Muscle layer of duodenum (tissue), 2 donors: ENCODE measurements around the gene JUP.

ENCODE experiments used
- H3K27ac ChIP-seq: one replicate; pipeline ENCODE4 v1.7.0; 2013; ENCODE audit warnings: mild to moderate bottlenecking, low read length
- H3K27me3 ChIP-seq: one replicate; pipeline ENCODE4 v1.7.0; 2013; ENCODE audit warnings: low read depth, mild to moderate bottlenecking, control low read depth, low read length
- H3K36me3 ChIP-seq, 2 donors: one replicate each; pipeline ENCODE4 v1.7.0; 2013; ENCODE audit warnings: low read length in 2 of 2, control low read depth in 1 of 2, mild to moderate bottlenecking in 1 of 2; ENCODE audit not compliant: insufficient read depth in 2 of 2, control insufficient read depth in 1 of 2
- H3K4me1 ChIP-seq, 2 donors: one replicate each; pipeline ENCODE4 v1.7.0; 2013; ENCODE audit warnings: low read length in 2 of 2, mild to moderate bottlenecking in 2 of 2, control low read depth in 1 of 2, moderate library complexity in 1 of 2; ENCODE audit not compliant: insufficient read depth in 2 of 2, control insufficient read depth in 1 of 2
- H3K4me3 ChIP-seq, 2 donors: one replicate each; pipeline ENCODE4 v1.7.0; 2013; ENCODE audit warnings: low read length in 2 of 2, low read depth in 1 of 2, mild to moderate bottlenecking in 1 of 2
- H3K9me3 ChIP-seq, 2 donors: one replicate each; pipeline ENCODE4 v1.7.0; 2013; ENCODE audit warnings: low read length in 2 of 2, control low read depth in 1 of 2, mild to moderate bottlenecking in 1 of 2; ENCODE audit not compliant: control insufficient read depth in 1 of 2
- donor health status: healthy.

JUP gene

DNA sequence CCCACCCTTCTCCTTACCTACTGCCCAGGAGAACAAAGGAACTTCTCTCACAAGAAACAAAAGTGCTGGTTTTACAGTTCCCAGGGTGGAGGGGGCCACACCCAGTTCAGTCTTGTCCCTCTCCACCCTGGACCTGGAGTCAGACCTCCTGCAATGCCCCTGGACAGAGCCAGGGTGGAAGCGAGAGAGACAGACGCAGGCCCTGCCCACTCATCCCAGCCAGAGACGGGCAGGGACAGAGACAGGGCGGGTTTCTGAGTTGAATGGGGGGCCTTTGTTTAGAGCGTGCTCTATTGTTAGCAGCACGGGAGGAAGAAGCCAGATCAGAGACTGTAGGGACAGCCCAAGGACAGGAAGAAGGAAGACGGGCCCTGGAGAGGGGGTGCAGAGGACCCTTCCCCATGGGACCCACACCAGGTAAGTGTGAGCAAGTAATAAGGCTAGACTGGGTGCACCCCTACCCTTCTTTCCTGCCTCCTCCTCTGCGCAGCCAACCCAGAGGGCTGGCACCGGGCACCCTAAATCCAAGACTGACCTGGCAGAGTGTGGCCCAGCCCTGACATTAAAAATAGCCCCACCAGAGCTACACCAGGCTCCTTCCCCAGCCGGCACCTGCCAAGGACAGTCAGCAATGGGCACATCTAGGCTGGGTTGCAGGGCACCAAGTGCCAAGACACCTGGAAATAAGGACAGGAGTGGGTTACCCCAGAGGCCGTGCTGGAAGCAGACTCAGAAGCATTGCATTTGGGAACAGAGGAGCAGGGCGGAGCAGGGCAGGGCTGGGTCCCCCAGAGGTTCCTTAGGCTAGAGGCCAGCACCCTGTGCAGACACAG lies 10.9 kb downstream of the JUP start:
- H3K36me3 ChIP-seq: peaks cover 6 to 9% of the 10 kb centered on the region in 2 donors
- no peak overlapping the region for H3K4me3 ChIP-seq
- H3K27ac ChIP-seq: peak overlapping the region; percentile 61
- no peaks in the 10 kb centered on the region for H3K9me3 ChIP-seq
- H3K4me1 ChIP-seq: peaks cover 12 to 50% of the 10 kb centered on the region in 2 donors
- no peaks in the 10 kb centered on the region for H3K27me3 ChIP-seq

DNA sequence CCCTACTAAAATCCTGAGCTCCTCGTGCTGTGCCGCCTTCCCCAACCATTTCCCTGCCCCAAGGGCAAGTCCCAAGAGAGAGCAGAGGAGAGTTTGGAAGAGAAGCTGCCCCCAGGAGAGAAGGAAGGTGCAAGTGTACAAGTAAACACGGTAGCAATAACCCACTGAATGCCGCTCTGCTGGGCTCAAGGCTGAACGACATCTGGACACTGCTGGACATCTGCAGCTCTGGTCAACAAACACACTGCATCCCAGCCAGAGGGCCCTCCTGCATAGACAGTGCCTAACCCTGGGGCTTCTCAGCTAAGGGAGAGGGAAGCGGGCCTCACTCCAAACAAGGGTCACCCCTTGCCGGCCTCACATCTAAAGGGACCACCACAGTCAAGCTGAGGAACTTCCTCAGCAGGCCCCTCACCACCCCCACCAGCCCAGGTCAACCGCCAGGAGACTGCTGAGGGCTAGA lies 12.7 kb downstream of the JUP start:
- Histone ChIP-seq H3K9me3 (no peaks in the 10 kb centered on the region), H3K4me3 (no peak overlapping the region), H3K27me3 (no peaks in the 10 kb centered on the region), H3K36me3 (peaks cover 15 to 23% of the 10 kb centered on the region in 2 donors), H3K4me1 (peaks cover 12 to 45% of the 10 kb centered on the region in 2 donors), H3K27ac (peak overlapping the region; percentile 51)

DNA sequence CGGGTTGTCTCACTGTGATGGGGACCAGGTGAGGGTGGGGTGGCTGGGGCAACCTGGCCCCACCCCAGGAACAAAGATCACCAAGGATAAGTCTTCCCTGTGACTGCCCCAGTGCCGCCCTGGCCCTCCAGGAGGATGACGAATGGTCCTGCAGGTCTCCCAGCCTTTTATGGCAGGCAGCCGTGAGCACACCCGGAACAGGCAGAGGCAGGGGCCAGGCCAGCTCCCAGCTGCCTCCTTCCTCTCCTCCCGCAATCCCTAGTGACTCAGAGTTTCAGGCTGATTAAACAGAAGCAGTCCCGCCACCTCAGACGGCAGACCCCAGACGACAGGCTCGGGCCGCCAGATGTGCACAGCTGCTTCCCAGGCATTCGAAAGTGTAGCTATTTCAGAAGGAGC lies 13.3 kb downstream of the JUP start:
- H3K27me3 ChIP-seq: no peaks in the 10 kb centered on the region
- peaks cover 19 to 25% of the 10 kb centered on the region in 2 donors for H3K36me3 ChIP-seq
- H3K4me1 ChIP-seq: peaks cover 12 to 44% of the 10 kb centered on the region in 2 donors
- no peaks in the 10 kb centered on the region for H3K9me3 ChIP-seq
- no peak overlapping the region for H3K4me3 ChIP-seq
- H3K27ac ChIP-seq: peak overlapping the region; percentile 85

DNA sequence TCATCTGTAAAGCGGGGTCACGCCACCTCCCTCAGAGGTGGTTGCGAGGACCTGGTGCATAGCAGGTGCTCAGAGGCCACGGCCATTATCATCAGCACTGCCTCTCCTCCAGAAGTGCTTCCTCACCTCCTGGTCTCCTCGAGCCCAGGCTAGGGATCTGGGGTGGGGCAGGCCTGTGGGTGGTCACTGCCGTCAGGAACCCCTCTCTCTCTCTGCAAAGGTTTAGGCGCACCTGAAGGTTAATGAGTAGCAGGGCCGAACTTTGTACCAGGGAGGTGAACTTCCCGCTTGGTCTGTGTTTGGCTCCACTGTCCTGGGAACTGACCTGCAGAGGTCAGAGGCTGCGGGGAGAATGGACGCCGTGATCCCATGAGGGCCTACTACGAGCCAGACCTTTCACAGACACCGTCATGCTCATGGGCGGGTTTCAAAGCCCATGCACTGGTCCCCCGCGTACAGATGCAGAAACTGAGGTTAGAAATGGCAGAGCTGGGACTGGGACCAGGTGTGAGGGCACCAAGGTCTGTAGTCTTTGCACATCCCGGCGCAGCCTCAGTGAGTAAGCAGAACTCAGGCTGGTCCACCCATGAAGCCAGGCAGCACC lies 13.8 kb downstream of the JUP start:
- H3K27ac ChIP-seq: peak overlapping the region; percentile 85
- no peaks in the 10 kb centered on the region for H3K9me3 ChIP-seq
- no peak overlapping the region for H3K4me3 ChIP-seq
- no peaks in the 10 kb centered on the region for H3K27me3 ChIP-seq
- H3K4me1 ChIP-seq: peaks cover 12 to 41% of the 10 kb centered on the region in 2 donors
- peaks cover 20 to 29% of the 10 kb centered on the region in 2 donors for H3K36me3 ChIP-seq

DNA sequence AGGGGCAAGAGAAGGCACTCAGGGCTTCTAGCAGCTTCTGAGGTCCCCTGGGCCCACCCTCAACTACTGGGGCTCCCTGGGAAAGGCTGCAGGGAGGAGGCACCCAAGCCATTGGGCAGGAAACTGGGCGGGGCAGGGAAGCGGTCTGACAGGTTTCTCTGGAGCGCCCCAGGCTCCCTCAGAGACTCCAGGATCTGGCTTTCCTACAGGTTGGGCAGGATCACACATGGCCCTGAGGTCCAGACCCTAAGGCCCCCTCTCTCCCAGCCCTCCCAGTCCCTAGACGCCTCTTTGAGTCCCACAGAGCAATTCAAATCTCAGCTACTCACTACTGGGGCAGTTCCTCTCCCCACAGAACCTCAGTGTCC lies 14.3 kb downstream of the JUP start:
- Histone ChIP-seq H3K27me3 (no peaks in the 10 kb centered on the region), H3K9me3 (no peaks in the 10 kb centered on the region), H3K4me3 (no peak overlapping the region), H3K27ac (peak overlapping the region; percentile 85), H3K4me1 (peaks cover 12 to 36% of the 10 kb centered on the region in 2 donors), H3K36me3 (peaks cover 23 to 33% of the 10 kb centered on the region in 2 donors)

DNA sequence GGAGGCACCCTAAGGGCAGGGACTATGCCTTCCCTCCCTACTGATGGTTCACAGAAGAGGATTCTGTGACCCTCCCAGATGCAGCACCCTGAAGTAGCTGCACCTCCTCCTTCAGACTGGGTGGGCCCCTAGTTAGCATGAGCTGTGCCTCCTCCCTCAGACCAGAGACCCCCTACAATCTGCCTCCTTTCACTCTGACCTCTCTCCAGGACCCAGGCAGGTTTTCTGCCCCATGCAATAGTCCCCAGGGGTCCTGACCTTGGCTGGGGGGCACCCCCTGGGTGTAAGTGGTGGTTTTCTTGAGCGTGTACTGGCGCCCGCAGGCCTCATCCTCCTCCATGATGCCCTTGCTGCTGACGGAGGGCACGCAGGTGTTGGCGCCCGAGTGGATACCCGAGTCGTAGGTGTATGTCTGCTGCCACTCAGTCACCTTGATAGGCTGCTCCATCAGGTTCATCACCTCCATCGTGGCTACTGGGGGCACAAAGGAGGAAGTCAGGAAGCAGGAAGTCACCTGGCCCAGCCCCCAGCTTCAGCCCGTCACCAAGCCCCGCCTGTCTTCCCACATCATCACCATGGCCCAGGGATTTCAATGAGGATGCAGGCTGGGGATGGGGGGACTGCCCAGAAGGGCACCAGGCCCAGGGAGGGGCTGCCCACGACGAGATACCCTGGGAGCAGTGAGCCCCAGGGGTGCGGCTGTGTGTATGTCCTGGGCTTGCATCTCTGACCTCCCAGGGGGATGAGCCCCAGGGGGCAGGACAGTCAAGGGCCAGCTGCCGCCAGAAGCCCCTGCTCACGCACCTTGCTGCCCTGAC lies 14.9 kb downstream of the JUP start:
- H3K4me1 ChIP-seq: peaks cover 12 to 31% of the 10 kb centered on the region in 2 donors
- H3K27ac ChIP-seq: peak overlapping the region; percentile 85
- H3K36me3 ChIP-seq: peaks cover 23 to 38% of the 10 kb centered on the region in 2 donors
- no peaks in the 10 kb centered on the region for H3K9me3 ChIP-seq
- H3K4me3 ChIP-seq: no peak overlapping the region
- no peaks in the 10 kb centered on the region for H3K27me3 ChIP-seq

DNA sequence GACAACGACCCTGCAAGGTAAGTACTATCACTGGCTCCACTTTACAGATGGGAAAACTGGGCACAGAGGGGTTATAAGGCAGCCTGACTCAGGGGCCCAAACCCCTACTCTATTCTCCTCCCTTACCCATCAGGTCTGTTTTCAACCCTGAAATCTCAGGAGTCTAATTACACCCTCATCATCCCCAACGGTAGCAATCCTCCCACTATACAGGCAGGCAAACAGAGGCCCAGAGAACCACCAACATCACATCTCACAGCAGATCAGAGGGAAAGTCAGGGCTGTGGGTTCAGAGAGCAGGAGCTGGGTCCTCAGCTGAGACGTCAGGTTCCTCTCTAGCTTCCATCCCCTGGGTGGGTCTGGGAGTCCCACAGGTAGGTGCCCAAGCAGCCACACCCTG lies 16.5 kb downstream of the JUP start:
- Histone ChIP-seq H3K36me3 (peaks cover 29 to 50% of the 10 kb centered on the region in 2 donors), H3K27ac (no peak overlapping the region), H3K9me3 (no peaks in the 10 kb centered on the region), H3K4me1 (peaks cover 12 to 16% of the 10 kb centered on the region in 2 donors), H3K4me3 (no peak overlapping the region), H3K27me3 (no peaks in the 10 kb centered on the region)

DNA sequence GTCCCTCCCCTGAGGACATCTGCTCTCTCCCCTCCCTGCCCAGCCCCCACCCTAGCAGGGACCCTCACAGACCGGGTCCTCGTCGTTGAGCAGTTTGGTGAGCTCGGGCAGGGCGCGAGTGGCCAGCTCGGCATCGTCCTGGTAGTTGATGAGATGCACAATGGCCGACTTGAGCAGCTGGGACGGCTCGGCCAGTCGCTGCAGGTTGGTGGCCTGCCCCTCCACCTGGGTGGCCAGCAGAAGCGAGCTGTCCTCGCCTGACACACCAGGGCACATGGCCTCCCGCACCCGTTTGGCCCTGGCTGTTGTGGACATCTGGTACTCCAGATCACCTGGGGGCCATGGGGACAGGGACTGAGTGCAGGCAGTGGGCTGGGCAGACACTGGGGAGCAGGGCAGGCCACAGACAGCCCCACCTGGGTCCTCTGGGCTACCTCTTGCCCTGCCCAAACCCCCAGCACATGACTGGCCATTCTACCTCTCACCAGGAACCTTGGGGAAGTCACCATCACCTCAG lies 17.1 kb downstream of the JUP start:
- H3K36me3 ChIP-seq: peaks cover 35 to 56% of the 10 kb centered on the region in 2 donors

DNA sequence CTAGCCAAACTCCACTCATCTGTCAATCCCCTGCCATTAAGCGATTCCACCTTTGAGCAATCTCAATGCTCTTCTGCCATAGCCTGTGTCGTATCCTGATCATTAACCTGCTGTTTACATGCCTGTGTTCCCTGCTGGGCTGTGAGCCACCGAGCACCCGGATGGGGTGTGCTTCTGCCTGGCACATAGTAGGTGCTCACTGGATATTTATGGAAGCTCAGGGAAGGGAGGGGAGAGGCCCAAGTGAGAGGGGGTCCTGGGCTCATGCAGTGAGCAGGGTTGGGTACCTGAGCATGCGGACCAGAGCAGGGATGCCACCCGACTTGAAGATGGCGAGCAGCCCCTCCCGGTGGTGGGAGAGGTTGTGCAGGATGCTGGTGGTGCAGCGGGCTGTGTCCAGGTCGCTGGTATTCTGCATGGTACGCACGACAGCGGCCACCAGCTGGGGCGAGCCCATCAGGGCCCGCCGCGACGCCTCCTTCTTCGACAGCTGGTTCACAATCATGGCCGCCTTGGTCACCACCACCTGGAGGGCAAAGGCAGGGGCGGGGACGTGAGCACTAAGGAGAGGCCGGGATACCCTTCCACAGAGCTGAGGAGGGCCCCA lies 17.7 kb downstream of the JUP start:
- no peak overlapping the region for H3K4me3 ChIP-seq
- H3K27ac ChIP-seq: no peak overlapping the region
- H3K27me3 ChIP-seq: no peaks in the 10 kb centered on the region
- no peaks in the 10 kb centered on the region for H3K9me3 ChIP-seq
- H3K4me1 ChIP-seq: peaks cover 10 to 16% of the 10 kb centered on the region in 2 donors
- peaks cover 38 to 59% of the 10 kb centered on the region in 2 donors for H3K36me3 ChIP-seq

More for the DNA sequence above, 17.1 kb downstream of the JUP start:
- no peaks in the 10 kb centered on the region for H3K9me3 ChIP-seq
- H3K4me3 ChIP-seq: no peak overlapping the region
- H3K27ac ChIP-seq: no peak overlapping the region
- H3K27me3 ChIP-seq: no peaks in the 10 kb centered on the region
- peaks cover 12 to 16% of the 10 kb centered on the region in 2 donors for H3K4me1 ChIP-seq

DNA sequence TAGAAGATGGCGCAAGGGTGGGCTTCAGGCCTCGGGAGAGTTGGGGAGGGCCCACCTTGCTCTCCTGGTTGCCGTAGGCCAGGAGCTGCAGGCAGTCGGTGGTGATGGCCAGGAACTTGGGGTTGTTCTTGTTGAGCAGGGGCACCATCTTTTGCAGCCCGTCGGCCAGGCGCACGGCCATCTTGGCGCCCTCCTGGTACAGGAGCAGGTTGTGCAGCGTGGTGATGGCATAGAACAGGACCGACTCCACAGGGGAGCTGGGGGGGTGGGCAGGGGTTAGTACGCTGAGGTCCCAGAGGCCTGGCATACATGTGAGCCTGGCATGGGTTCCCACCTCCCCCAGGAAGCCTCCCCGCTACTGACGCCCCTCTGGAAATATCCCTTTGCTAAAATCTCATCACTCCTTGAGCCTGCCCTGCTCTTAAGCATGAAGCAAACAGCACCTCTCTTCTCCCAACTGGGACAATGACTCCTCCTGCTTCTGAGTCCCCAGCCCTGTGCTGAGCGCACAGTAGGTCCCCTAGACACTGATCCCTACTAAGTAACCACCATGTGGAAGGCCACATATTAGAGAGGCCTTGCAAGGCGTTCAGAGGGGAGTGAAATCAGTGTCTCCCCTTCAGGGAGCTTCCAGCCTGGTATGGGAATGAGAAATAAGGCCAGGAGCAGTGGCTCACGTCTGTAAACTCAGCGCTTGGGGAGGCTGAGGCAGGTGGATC lies 19.0 kb downstream of the JUP start:
- Histone ChIP-seq H3K9me3 (no peaks in the 10 kb centered on the region), H3K36me3 (peaks cover 49 to 72% of the 10 kb centered on the region in 2 donors), H3K4me1 (peaks cover 2 to 5% of the 10 kb centered on the region in 2 donors), H3K27me3 (no peaks in the 10 kb centered on the region), H3K4me3 (no peak overlapping the region), H3K27ac (no peak overlapping the region)
